Measurements from ENCODE around the gene PPME1.

DNA sequence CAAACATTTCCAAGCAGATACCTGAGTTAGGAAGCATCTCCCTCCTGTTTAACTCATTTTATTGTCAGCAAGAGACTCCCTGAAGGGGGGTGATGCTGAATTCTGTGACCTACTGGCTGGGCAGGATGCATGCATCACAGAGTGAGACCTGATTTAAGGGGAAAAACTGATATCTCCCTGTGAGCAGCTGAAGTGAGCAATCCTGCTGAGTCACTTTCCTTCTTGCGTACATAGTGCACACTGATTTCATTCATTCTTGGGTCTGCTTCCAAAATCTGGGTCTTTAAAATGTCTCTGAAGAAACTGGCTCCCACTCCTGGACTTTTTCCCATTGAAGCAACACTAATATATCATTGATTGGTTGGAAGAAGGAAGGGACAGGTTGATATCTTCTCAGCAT is 117.1 kb downstream of the PPME1 start:
- TF ChIP-seq SRF (IDR thresholded peaks at IDR 0.05; ENCODE audit: low read depth) = no peak
- TF ChIP-seq, protein P1, sequence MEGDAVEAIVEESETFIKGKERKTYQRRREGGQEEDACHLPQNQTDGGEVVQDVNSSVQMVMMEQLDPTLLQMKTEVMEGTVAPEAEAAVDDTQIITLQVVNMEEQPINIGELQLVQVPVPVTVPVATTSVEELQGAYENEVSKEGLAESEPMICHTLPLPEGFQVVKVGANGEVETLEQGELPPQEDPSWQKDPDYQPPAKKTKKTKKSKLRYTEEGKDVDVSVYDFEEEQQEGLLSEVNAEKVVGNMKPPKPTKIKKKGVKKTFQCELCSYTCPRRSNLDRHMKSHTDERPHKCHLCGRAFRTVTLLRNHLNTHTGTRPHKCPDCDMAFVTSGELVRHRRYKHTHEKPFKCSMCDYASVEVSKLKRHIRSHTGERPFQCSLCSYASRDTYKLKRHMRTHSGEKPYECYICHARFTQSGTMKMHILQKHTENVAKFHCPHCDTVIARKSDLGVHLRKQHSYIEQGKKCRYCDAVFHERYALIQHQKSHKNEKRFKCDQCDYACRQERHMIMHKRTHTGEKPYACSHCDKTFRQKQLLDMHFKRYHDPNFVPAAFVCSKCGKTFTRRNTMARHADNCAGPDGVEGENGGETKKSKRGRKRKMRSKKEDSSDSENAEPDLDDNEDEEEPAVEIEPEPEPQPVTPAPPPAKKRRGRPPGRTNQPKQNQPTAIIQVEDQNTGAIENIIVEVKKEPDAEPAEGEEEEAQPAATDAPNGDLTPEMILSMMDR (IDR thresholded peaks at IDR 0.05 in 2 of 3, conservative IDR thresholded peaks at IDR 0.05 in 1 of 3; ENCODE audit: borderline replicate concordance in 1 of 3, insufficient read depth in 1 of 3, low read depth in 2 of 3, low read length in 2 of 3) = no peak
- no peak for TF ChIP-seq POLR2A (IDR thresholded peaks at IDR 0.05; ENCODE audit: borderline replicate concordance, extremely low read depth, insufficient read depth, insufficient read length)
- no peak for TF ChIP-seq EZH2 (IDR thresholded peaks at IDR 0.05)
